ENCODE data around the gene BDKRB1. TPM values are rescaled to one million over a fixed set of nuclear protein-coding genes. Genes with fewer than 3 reads are reported as not detected.

BDKRB1 gene
- total RNA-seq, 1 donor from 2014 or later = 10.4 TPM

DNA sequence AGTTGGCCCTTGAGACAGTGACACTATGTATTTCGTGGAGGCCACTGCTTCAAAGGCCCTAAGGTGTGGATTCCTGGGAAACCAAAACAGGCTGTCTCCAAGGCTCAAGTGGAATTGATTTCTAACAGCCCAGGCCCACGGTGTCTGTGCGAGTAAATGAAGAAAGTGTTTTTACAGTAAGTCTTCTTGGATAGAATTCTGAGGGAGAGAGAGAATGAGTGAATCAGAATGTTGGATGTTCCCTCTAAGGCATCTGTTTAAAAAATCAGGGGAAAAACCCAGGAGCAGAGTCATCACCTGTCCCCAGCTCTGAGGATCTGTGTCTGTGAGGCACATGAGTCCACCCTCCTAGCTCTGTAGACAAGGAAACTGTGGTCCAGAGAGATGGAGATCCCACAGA, 22.3 kb upstream of the BDKRB1 start:
- no peak for DNase-seq (ENCODE audit: low spot score in 2 of 2, unreplicated experiment in 2 of 2)
- Mint-ChIP-seq H3K4me1 (peaks cover 3% of the 10 kb centered on the region), H3K9me3 (peaks cover 6% of the 10 kb centered on the region), H3K4me3 (no peak overlapping the region), H3K27me3 (ENCODE audit: low read depth) (no peaks in the 10 kb centered on the region), H3K27ac (no peak overlapping the region), H3K36me3 (no peaks in the 10 kb centered on the region)
- TF ChIP-seq, protein P1, sequence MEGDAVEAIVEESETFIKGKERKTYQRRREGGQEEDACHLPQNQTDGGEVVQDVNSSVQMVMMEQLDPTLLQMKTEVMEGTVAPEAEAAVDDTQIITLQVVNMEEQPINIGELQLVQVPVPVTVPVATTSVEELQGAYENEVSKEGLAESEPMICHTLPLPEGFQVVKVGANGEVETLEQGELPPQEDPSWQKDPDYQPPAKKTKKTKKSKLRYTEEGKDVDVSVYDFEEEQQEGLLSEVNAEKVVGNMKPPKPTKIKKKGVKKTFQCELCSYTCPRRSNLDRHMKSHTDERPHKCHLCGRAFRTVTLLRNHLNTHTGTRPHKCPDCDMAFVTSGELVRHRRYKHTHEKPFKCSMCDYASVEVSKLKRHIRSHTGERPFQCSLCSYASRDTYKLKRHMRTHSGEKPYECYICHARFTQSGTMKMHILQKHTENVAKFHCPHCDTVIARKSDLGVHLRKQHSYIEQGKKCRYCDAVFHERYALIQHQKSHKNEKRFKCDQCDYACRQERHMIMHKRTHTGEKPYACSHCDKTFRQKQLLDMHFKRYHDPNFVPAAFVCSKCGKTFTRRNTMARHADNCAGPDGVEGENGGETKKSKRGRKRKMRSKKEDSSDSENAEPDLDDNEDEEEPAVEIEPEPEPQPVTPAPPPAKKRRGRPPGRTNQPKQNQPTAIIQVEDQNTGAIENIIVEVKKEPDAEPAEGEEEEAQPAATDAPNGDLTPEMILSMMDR (IDR thresholded peaks at IDR 0.05; ENCODE audit: unreplicated experiment) = no peak

DNA sequence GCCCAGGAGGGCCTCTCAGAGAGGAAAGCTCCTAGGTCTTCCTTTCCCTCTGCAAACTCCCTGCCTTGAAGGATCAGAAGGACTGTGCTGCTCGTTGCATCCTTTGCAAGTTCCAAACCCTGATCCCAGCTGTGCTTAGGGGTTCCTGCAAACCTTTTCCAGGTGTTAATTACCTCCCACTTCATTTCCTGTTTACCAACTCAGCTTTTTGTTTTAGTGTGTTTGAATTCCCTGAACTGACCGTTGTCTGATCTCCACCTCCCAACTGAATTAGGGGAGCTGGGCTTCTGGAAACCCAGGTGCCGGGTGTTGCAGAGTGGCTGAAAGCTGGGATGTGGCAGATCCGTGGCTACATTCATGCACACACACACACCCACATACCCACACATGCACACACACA, 20.6 kb upstream of the BDKRB1 start:
- Mint-ChIP-seq H3K9me3 (no peaks in the 10 kb centered on the region), H3K4me1 (peaks cover 7% of the 10 kb centered on the region), H3K4me3 (no peak overlapping the region), H3K27ac (no peak overlapping the region), H3K36me3 (no peaks in the 10 kb centered on the region), H3K27me3 (ENCODE audit: low read depth) (no peaks in the 10 kb centered on the region)
- DNase-seq (ENCODE audit: low spot score in 2 of 2, unreplicated experiment in 2 of 2) = no peak
- TF ChIP-seq, protein P1 (IDR thresholded peaks at IDR 0.05; ENCODE audit: unreplicated experiment) = no peak

DNA sequence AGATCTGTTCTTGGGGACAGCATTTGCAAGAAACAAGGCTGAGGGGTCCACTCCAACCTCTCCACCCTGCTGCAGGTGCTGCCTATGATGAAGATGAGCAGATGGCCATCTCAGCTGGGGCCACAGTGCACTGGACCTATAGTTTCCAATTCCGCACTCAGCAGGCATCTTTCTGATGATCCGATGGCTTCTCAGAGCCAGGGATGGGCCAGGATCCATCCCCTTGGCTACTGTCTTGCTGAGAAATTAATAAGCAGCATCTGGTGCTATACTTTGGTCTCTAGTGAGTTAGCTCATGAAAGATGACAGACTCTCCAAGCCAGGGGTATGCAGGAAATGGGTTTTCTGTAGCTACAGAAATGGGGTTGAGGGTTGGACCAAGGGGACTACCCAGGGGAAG, 18.4 kb upstream of the BDKRB1 start:
- DNase-seq (ENCODE audit: low spot score in 2 of 2, unreplicated experiment in 2 of 2) = no peak
- H3K4me1 Mint-ChIP-seq = peaks cover 7% of the 10 kb centered on the region
- no peaks in the 10 kb centered on the region for H3K27me3 Mint-ChIP-seq (ENCODE audit: low read depth)
- TF ChIP-seq, protein P1 (IDR thresholded peaks at IDR 0.05; ENCODE audit: unreplicated experiment) = no peak
- peaks cover 19% of the 10 kb centered on the region for H3K36me3 Mint-ChIP-seq
- H3K27ac Mint-ChIP-seq = no peak overlapping the region
- H3K4me3 Mint-ChIP-seq = no peak overlapping the region
- peaks cover 8% of the 10 kb centered on the region for H3K9me3 Mint-ChIP-seq

DNA sequence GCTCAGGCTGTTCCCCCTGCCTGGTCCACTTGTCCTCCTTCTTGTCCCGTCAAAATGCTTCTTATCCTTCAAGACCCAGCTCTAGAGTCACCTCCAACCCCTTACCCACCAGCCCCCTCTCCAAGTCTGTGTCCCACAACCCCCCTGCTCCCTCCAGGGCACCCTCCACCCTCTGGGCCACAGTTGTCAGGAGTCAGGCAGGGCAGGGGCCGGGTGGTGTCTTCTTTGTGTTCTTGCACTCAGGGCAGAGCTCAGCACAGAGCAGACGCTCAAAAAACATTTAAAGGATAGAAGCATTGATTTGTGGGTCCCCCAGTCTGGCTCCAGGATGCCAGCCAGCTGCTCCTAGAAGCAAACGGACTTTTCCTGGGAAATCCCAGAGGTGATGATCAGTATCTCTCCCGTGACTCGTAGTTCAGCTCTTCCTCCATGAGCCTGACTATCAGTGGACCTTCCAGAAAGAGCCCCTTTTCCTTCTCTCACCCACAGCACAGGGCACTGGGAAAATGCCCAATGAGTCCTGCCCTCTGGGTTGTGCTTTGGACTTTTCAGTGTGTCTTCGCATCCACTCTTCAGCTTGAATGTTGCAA, 17.2 kb upstream of the BDKRB1 start:
- Mint-ChIP-seq H3K4me1 (peaks cover 7% of the 10 kb centered on the region), H3K27ac (no peak overlapping the region), H3K36me3 (peaks cover 21% of the 10 kb centered on the region), H3K27me3 (ENCODE audit: low read depth) (no peaks in the 10 kb centered on the region), H3K9me3 (peaks cover 10% of the 10 kb centered on the region), H3K4me3 (no peak overlapping the region)
- TF ChIP-seq, protein P1 (IDR thresholded peaks at IDR 0.05; ENCODE audit: unreplicated experiment) = no peak
- DNase-seq (ENCODE audit: low spot score in 2 of 2, unreplicated experiment in 2 of 2) = no peak

DNA sequence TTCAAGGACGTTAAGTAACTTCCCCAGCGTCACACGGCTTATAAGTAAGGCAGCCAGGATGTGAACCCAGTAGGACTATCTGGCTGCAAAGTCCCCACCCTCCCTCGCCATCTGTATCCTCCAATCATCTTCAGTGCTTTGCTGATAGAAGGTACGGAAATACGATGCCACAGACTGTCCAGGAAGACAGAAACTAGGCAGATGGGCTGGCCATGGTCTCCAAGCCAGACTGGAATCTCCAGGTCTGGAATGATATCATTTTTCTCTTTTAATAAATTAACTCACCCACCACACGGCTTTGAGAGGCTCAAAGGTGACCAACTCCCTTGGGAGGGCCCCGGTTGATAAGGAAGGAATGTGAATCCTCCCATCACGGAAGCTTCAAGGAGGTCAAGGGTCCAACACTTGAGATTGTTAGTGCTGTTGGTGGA, 16.3 kb upstream of the BDKRB1 start:
- H3K27me3 Mint-ChIP-seq (ENCODE audit: low read depth) = no peaks in the 10 kb centered on the region

More for the DNA sequence above, 16.3 kb upstream of the BDKRB1 start:
- Mint-ChIP-seq H3K9me3 (peaks cover 10% of the 10 kb centered on the region), H3K4me3 (no peak overlapping the region), H3K27ac (peak overlapping the region; percentile 30), H3K4me1 (peaks cover 7% of the 10 kb centered on the region), H3K36me3 (peaks cover 25% of the 10 kb centered on the region)
- TF ChIP-seq, protein P1 (IDR thresholded peaks at IDR 0.05; ENCODE audit: unreplicated experiment) = no peak
- DNase-seq (ENCODE audit: low spot score in 2 of 2, unreplicated experiment in 2 of 2) = no peak
